H9 (cell line): Measurements from ENCODE around the gene GPR52. TPM values are rescaled to one million over a fixed set of nuclear protein-coding genes. Genes with fewer than 3 reads are reported as not detected.

Source experiments
- DNase-seq: peaks from one replicate; pipeline ENCODE4 v3.0.0-alpha.2; 2017
- H2AFZ ChIP-seq: one replicate; pipeline ENCODE4 v1.6.1; 2013; ENCODE audit warnings: mild to moderate bottlenecking, low read length, control low read depth, moderate library complexity
- H2AK5ac ChIP-seq: 2 replicates; pipeline ENCODE4 v1.6.1; 2013; ENCODE audit warnings: low read length, control low read depth, mixed read lengths; ENCODE audit not compliant: insufficient read length
- H2BK120ac ChIP-seq: one replicate; pipeline ENCODE4 v1.6.1; 2013; ENCODE audit warnings: low read depth, mild to moderate bottlenecking, low read length, control low read depth, inconsistent platforms; ENCODE audit not compliant: poor library complexity, severe bottlenecking
- H2BK12ac ChIP-seq: 2 replicates; pipeline ENCODE4 v1.6.1; 2013; ENCODE audit warnings: low read length, control low read depth, mixed read lengths, low read depth; ENCODE audit not compliant: insufficient read length
- H2BK15ac ChIP-seq: 2 replicates; pipeline ENCODE4 v1.6.1; 2013; ENCODE audit warnings: low read depth, low read length, control low read depth
- H2BK20ac ChIP-seq: one replicate; pipeline ENCODE4 v1.6.1; 2013; ENCODE audit warnings: low read depth, mild to moderate bottlenecking, low read length, control low read depth, inconsistent platforms; ENCODE audit not compliant: poor library complexity, severe bottlenecking
- H2BK5ac ChIP-seq: 2 replicates; pipeline ENCODE4 v1.6.1; 2013; ENCODE audit warnings: low read length, control low read depth, mixed read lengths; ENCODE audit not compliant: insufficient read length
- H3K14ac ChIP-seq: 2 replicates; pipeline ENCODE4 v1.6.1; 2013; ENCODE audit warnings: low read length, control low read depth; ENCODE audit not compliant: insufficient read depth
- H3K18ac ChIP-seq: 2 replicates; pipeline ENCODE4 v1.6.1; 2013; ENCODE audit warnings: low read depth, mild to moderate bottlenecking, mixed read lengths, low read length, control low read depth; ENCODE audit not compliant: insufficient read length
- H3K23ac ChIP-seq: 2 replicates; pipeline ENCODE4 v1.6.1; 2013; ENCODE audit warnings: low read length, control low read depth, mixed read lengths, low read depth; ENCODE audit not compliant: insufficient read length
- H3K23me2 ChIP-seq: 2 replicates; pipeline ENCODE4 v1.6.1; 2013; ENCODE audit warnings: low read depth, mild to moderate bottlenecking, mixed read lengths, low read length, control low read depth; ENCODE audit not compliant: insufficient read length, poor library complexity, severe bottlenecking
- H3K27ac ChIP-seq: 2 replicates; pipeline ENCODE4 v1.5.1; 2013; ENCODE audit warnings: low read length, control low read depth, mixed read lengths, low read depth; ENCODE audit not compliant: insufficient read length
- H3K27me3 ChIP-seq: 2 replicates; pipeline ENCODE4 v1.6.1; 2013; ENCODE audit warnings: low read length, control low read depth, inconsistent platforms; ENCODE audit not compliant: insufficient read depth
- H3K4ac ChIP-seq: 2 replicates; pipeline ENCODE4 v1.6.1; 2013; ENCODE audit warnings: low read depth, mild to moderate bottlenecking, control low read depth, inconsistent platforms, low read length, moderate library complexity
- H3K4me1 ChIP-seq: 2 replicates; pipeline ENCODE4 v1.6.1; 2013; ENCODE audit warnings: low read length, control low read depth, inconsistent platforms; ENCODE audit not compliant: insufficient read depth
- H3K4me2 ChIP-seq: 2 replicates; pipeline ENCODE4 v1.6.1; 2013; ENCODE audit warnings: low read length, control low read depth, mixed read lengths; ENCODE audit not compliant: insufficient read length, insufficient read depth
- H3K56ac ChIP-seq: 2 replicates; pipeline ENCODE4 v1.6.1; 2013; ENCODE audit warnings: low read depth, mild to moderate bottlenecking, mixed read lengths, low read length, control low read depth; ENCODE audit not compliant: insufficient read length
- H3K79me1 ChIP-seq: 2 replicates; pipeline ENCODE4 v1.6.1; 2013; ENCODE audit warnings: low read depth, mild to moderate bottlenecking, moderate library complexity, low read length, control low read depth, inconsistent platforms; ENCODE audit not compliant: insufficient read depth, poor library complexity, severe bottlenecking
- H3K79me2 ChIP-seq: 2 replicates; pipeline ENCODE4 v1.6.1; 2013; ENCODE audit warnings: low read length, control low read depth, inconsistent platforms; ENCODE audit not compliant: insufficient read depth
- H3K9ac ChIP-seq: 2 replicates; pipeline ENCODE4 v1.6.1; 2013; ENCODE audit warnings: low read length, control low read depth, mixed read lengths; ENCODE audit not compliant: insufficient read length; ENCODE audit errors: extremely low read depth
- H3K9me3 ChIP-seq: one replicate; pipeline ENCODE4 v1.6.1; 2013; ENCODE audit warnings: low read depth, low read length, inconsistent platforms; ENCODE audit not compliant: control insufficient read depth
- H3T11ph ChIP-seq: one replicate; pipeline ENCODE4 v1.6.1; 2013; ENCODE audit warnings: mild to moderate bottlenecking, low read length, control low read depth, inconsistent platforms
- H4K20me1 ChIP-seq: one replicate; pipeline ENCODE4 v1.6.1; 2013; ENCODE audit not compliant: control insufficient read depth, insufficient read length, insufficient read depth
- H4K5ac ChIP-seq: 2 replicates; pipeline ENCODE4 v1.6.1; 2013; ENCODE audit warnings: low read depth, mild to moderate bottlenecking, mixed read lengths, low read length, control low read depth; ENCODE audit not compliant: insufficient read length
- H4K8ac ChIP-seq: replicated peaks from 2 replicates; pipeline ENCODE4 v1.6.1; 2013; ENCODE audit warnings: low read length, control low read depth, mixed read lengths, low read depth; ENCODE audit not compliant: insufficient read length
- H4K91ac ChIP-seq: 2 replicates; pipeline ENCODE4 v1.6.1; 2013; ENCODE audit warnings: low read depth, mild to moderate bottlenecking, moderate library complexity, mixed read lengths, low read length, control low read depth; ENCODE audit not compliant: insufficient read length
- H3K27ac Mint-ChIP-seq, 3 experiments: 2 replicates in 2 of 3; 3 replicates in 1 of 3; pipeline ENCODE4 v1.8.0; 2020 to 2021; ENCODE audit warnings: mixed read lengths in 3 of 3, mild to moderate bottlenecking in 1 of 3, moderate library complexity in 1 of 3
- H3K27me3 Mint-ChIP-seq: 2 replicates; pipeline ENCODE4 v1.8.0; 2021; ENCODE audit warnings: low read depth, mild to moderate bottlenecking, moderate library complexity, mixed read lengths
- H3K36me3 Mint-ChIP-seq, 3 experiments: 2 replicates in 2 of 3; 3 replicates in 1 of 3; pipeline ENCODE4 v1.8.0; 2020 to 2021; ENCODE audit warnings: low read depth in 3 of 3, mixed read lengths in 3 of 3; ENCODE audit not compliant: insufficient read depth in 1 of 3
- H3K4me1 Mint-ChIP-seq, 2 experiments: 2 replicates each; pipeline ENCODE4 v1.8.0; 2020; ENCODE audit warnings: mixed read lengths in 2 of 2
- H3K4me3 Mint-ChIP-seq, 2 experiments: 2 replicates in 1 of 2; 3 replicates in 1 of 2; pipeline ENCODE4 v1.8.0; 2020 to 2021; ENCODE audit warnings: mild to moderate bottlenecking in 2 of 2, mixed read lengths in 2 of 2, moderate library complexity in 1 of 2
- H3K9me3 Mint-ChIP-seq, 2 experiments: 2 replicates in 1 of 2; 3 replicates in 1 of 2; pipeline ENCODE4 v1.8.0; 2020; ENCODE audit warnings: mild to moderate bottlenecking in 2 of 2, mixed read lengths in 2 of 2, moderate library complexity in 1 of 2
- WGBS: extraction: QIAGEN DNeasy Blood & Tissue Kit; methylation state at CpG from one replicate; pipeline ENCODE4 v1.1.7; 2013; ENCODE audit warnings: missing lambda C conversion rate, low lambda C conversion rate, mixed read lengths; ENCODE audit not compliant: insufficient read length; ENCODE audit errors: extremely low coverage; 5-methylcytosine and 5-hydroxymethylcytosine counted together
- total RNA-seq: library from RNA; stranded (reverse); gene quantifications from 2 replicates; pipeline ENCODE4 v1.2.1, GENCODE V29; 2021
- TF ChIP-seq, protein P1 (sequence below): fragments of 200-600 bp; sonication (generic); conservative IDR thresholded peaks from 3 replicates; pipeline ENCODE4 v1.8.0; 2021; ENCODE audit warnings: antibody characterized with exemption, mild to moderate bottlenecking

GPR52 gene
- total RNA-seq, 1 experiment from 2014 or later = 0.28 TPM

DNA sequence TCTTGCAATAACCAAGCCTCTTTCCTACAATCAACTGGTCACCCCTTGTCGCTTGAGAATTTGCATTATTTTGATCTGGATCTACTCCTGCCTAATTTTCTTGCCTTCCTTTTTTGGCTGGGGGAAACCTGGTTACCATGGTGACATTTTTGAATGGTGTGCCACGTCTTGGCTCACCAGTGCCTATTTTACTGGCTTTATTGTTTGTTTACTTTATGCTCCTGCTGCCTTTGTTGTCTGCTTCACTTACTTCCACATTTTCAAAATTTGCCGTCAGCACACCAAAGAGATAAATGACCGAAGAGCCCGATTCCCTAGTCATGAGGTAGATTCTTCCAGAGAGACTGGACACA lies 743 bp downstream of the GPR52 start:
- Histone ChIP-seq H2AFZ (no peak overlapping the region), H3K4ac (no peak overlapping the region), H2BK120ac (no peak overlapping the region), H2AK5ac (no peak overlapping the region), H3T11ph (no peak overlapping the region), H3K4me2 (no peak overlapping the region), H3K23me2 (no peaks in the 10 kb centered on the region), H4K5ac (no peak overlapping the region), H4K91ac (no peak overlapping the region), H3K23ac (no peak overlapping the region), H2BK15ac (no peak overlapping the region), H3K9ac (no peak overlapping the region), H3K9me3 (no peaks in the 10 kb centered on the region), H3K27ac (no peak overlapping the region), H4K20me1 (no peaks in the 10 kb centered on the region), H3K79me1 (no peaks in the 10 kb centered on the region), H3K56ac (no peak overlapping the region), H3K14ac (no peak overlapping the region), H2BK12ac (no peak overlapping the region), H3K27me3 (no peaks in the 10 kb centered on the region), H3K18ac (no peak overlapping the region), H2BK5ac (no peak overlapping the region), H2BK20ac (no peak overlapping the region), H3K79me2 (no peaks in the 10 kb centered on the region), H3K4me1 (no peaks in the 10 kb centered on the region; the same call in 1 of the 2 replicates), H4K8ac (no peak overlapping the region)
- Mint-ChIP-seq H3K27me3 (no peaks in the 10 kb centered on the region), H3K4me3 (no peak overlapping the region), H3K36me3 (no peaks in the 10 kb centered on the region), H3K9me3 (no peaks in the 10 kb centered on the region), H3K4me1 (peaks cover 0 to 23% of the 10 kb centered on the region in 2 experiments; a peak in 2 of 4 replicates), H3K27ac (no peak overlapping the region; a peak in 1 of 7 replicates)
- TF ChIP-seq, protein P1, sequence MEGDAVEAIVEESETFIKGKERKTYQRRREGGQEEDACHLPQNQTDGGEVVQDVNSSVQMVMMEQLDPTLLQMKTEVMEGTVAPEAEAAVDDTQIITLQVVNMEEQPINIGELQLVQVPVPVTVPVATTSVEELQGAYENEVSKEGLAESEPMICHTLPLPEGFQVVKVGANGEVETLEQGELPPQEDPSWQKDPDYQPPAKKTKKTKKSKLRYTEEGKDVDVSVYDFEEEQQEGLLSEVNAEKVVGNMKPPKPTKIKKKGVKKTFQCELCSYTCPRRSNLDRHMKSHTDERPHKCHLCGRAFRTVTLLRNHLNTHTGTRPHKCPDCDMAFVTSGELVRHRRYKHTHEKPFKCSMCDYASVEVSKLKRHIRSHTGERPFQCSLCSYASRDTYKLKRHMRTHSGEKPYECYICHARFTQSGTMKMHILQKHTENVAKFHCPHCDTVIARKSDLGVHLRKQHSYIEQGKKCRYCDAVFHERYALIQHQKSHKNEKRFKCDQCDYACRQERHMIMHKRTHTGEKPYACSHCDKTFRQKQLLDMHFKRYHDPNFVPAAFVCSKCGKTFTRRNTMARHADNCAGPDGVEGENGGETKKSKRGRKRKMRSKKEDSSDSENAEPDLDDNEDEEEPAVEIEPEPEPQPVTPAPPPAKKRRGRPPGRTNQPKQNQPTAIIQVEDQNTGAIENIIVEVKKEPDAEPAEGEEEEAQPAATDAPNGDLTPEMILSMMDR = no peak
- DNase-seq = no peak
- no CpG with 5 or more reads among the region's 5 CpGs for WGBS
